Trophoblast cell (in vitro differentiated cells and primary cell): ENCODE data around the gene L3HYPDH.

ENCODE experiments used
- DNase-seq, 2 donors: peaks; one replicate each; pipeline ENCODE4 v3.0.0-alpha.2; 2016
- H2AFZ ChIP-seq: 2 replicates; pipeline ENCODE4 v1.6.1; 2013; ENCODE audit warnings: low read length, moderate library complexity, mild to moderate bottlenecking; ENCODE audit not compliant: insufficient read depth, poor library complexity
- H2AK5ac ChIP-seq: 2 replicates; pipeline ENCODE4 v1.6.1; 2013; ENCODE audit warnings: mild to moderate bottlenecking, low read length
- H2BK120ac ChIP-seq: 2 replicates; pipeline ENCODE4 v1.6.1; 2013; ENCODE audit warnings: low read length, mild to moderate bottlenecking, moderate library complexity; ENCODE audit not compliant: insufficient read depth, poor library complexity
- H2BK12ac ChIP-seq: 2 replicates; pipeline ENCODE4 v1.6.1; 2013; ENCODE audit warnings: mild to moderate bottlenecking, low read length, moderate library complexity
- H2BK5ac ChIP-seq: 2 replicates; pipeline ENCODE4 v1.6.1; 2013; ENCODE audit warnings: low read length, low read depth, moderate library complexity, mild to moderate bottlenecking; ENCODE audit not compliant: poor library complexity
- H3K14ac ChIP-seq: 2 replicates; pipeline ENCODE4 v1.6.1; 2013; ENCODE audit warnings: mild to moderate bottlenecking, low read length
- H3K18ac ChIP-seq: 2 replicates; pipeline ENCODE4 v1.6.1; 2013; ENCODE audit warnings: mild to moderate bottlenecking, low read length
- H3K23ac ChIP-seq: 2 replicates; pipeline ENCODE4 v1.6.1; 2013; ENCODE audit warnings: low read length
- H3K27ac ChIP-seq: 2 replicates; pipeline ENCODE4 v1.5.1; 2013; ENCODE audit warnings: low read depth, mild to moderate bottlenecking, inconsistent platforms, low read length, moderate library complexity
- H3K27me3 ChIP-seq: 2 replicates; pipeline ENCODE4 v1.6.1; 2013; ENCODE audit warnings: inconsistent platforms, mild to moderate bottlenecking, low read length, moderate library complexity; ENCODE audit not compliant: insufficient read depth
- H3K36me3 ChIP-seq, 2 experiments: 1 replicate in 1 of 2; 2 replicates in 1 of 2; pipeline ENCODE4 v1.6.1; 2013; ENCODE audit warnings: low read length in 2 of 2, mild to moderate bottlenecking in 2 of 2, moderate library complexity in 1 of 2; ENCODE audit not compliant: insufficient read depth in 2 of 2, control insufficient read depth in 1 of 2
- H3K4ac ChIP-seq: 2 replicates; pipeline ENCODE4 v1.6.1; 2013; ENCODE audit warnings: low read depth, mild to moderate bottlenecking, low read length, moderate library complexity
- H3K4me1 ChIP-seq, 2 experiments: 1 replicate in 1 of 2; 2 replicates in 1 of 2; pipeline ENCODE4 v1.6.1; 2013; ENCODE audit warnings: low read length in 2 of 2, mild to moderate bottlenecking in 2 of 2, moderate library complexity in 1 of 2; ENCODE audit not compliant: insufficient read depth in 2 of 2, control insufficient read depth in 1 of 2
- H3K4me2 ChIP-seq: 2 replicates; pipeline ENCODE4 v1.6.1; 2013; ENCODE audit warnings: inconsistent platforms, mild to moderate bottlenecking, low read length, moderate library complexity
- H3K4me3 ChIP-seq: 2 replicates; pipeline ENCODE4 v1.5.1; 2013; ENCODE audit warnings: mild to moderate bottlenecking, low read depth, low read length, inconsistent platforms
- H3K79me1 ChIP-seq: one replicate; pipeline ENCODE4 v1.6.1; 2013; ENCODE audit warnings: low read length
- H3K79me2 ChIP-seq: 2 replicates; pipeline ENCODE4 v1.6.1; 2013; ENCODE audit warnings: low read length, mild to moderate bottlenecking; ENCODE audit not compliant: control insufficient read depth, insufficient read depth, poor library complexity
- H3K9ac ChIP-seq: 2 replicates; pipeline ENCODE4 v1.6.1; 2013; ENCODE audit warnings: mild to moderate bottlenecking, low read length
- H3K9me3 ChIP-seq: 2 replicates; pipeline ENCODE4 v1.6.1; 2013; ENCODE audit warnings: low read depth, mild to moderate bottlenecking, control low read depth, inconsistent platforms, low read length; ENCODE audit not compliant: insufficient read depth
- H4K12ac ChIP-seq: 2 replicates; pipeline ENCODE4 v1.6.1; 2013; ENCODE audit warnings: low read depth, mild to moderate bottlenecking, low read length, moderate library complexity
- H4K8ac ChIP-seq: 2 replicates; pipeline ENCODE4 v1.6.1; 2013; ENCODE audit warnings: low read depth, mild to moderate bottlenecking, low read length, moderate library complexity
- H4K91ac ChIP-seq: one replicate; pipeline ENCODE4 v1.6.1; 2013; ENCODE audit warnings: low read depth, mild to moderate bottlenecking, low read length, moderate library complexity
- WGBS: extraction: QIAGEN DNeasy Blood & Tissue Kit; methylation state at CpG from one replicate; pipeline ENCODE4 v1.1.7; 2013; ENCODE audit warnings: missing lambda C conversion rate; ENCODE audit not compliant: insufficient read length, insufficient coverage; ENCODE audit errors: extremely low coverage; 5-methylcytosine and 5-hydroxymethylcytosine counted together

Gene L3HYPDH

DNA sequence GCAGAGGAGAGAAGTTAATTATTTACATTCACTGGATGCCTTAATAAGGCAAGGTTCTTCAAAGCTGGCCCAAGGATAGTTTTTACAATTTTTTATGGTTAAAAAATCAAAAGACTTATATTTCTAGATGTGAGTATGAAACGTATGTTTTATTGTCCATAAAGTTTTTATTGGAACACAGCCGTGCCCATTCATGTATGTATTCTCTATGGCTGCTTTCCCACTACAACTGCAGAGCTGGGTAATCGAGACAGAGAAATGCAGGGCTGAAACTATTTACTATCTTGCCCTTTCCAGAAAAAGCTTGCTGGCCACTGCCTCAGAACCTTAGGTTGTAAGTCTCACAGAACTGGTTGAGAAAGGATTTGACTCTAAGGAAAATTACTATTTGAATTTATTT is 16.5 kb upstream of the L3HYPDH start:
- H2BK5ac ChIP-seq = no peak overlapping the region
- no peaks in the 10 kb centered on the region for H3K9me3 ChIP-seq
- no peak overlapping the region for H3K27ac ChIP-seq
- H3K14ac ChIP-seq = no peak overlapping the region
- H2BK12ac ChIP-seq = no peak overlapping the region
- H3K36me3 ChIP-seq = peaks cover under 1 to 2% of the 10 kb centered on the region in 2 experiments
- no peaks in the 10 kb centered on the region for H3K4me1 ChIP-seq
- H4K12ac ChIP-seq = no peak overlapping the region
- H3K79me1 ChIP-seq = no peaks in the 10 kb centered on the region
- no CpG with 5 or more reads among the region's 3 CpGs for WGBS
- no peak overlapping the region for H2AFZ ChIP-seq
- H3K4me2 ChIP-seq = no peak overlapping the region
- no peak overlapping the region for H3K23ac ChIP-seq
- H3K4me3 ChIP-seq = no peak overlapping the region
- H3K79me2 ChIP-seq = no peaks in the 10 kb centered on the region
- no peak overlapping the region for H4K91ac ChIP-seq
- no peak overlapping the region for H3K18ac ChIP-seq
- DNase-seq = no peak
- no peak overlapping the region for H3K4ac ChIP-seq
- no peak overlapping the region for H3K9ac ChIP-seq
- no peak overlapping the region for H2BK120ac ChIP-seq
- no peaks in the 10 kb centered on the region for H3K27me3 ChIP-seq
- H4K8ac ChIP-seq = no peak overlapping the region
- no peak overlapping the region for H2AK5ac ChIP-seq

DNA sequence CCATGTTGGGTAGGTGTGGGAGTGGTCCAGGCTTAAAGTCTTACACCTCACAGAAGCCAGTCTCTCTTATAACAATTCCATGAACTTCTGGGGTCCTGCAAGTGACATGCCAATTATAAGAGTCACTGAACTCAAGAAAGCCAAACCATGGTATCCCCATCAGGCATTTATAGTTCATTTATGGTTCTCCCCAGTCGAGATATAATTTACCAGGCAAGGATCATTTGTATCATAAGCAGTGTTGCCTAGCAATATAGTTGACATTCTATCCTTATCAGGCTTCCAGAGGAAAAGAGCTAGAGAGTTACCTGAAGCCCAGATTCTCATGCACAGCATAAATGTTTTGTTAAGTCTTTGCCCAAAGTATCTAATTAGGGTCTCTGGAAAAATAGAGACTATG is 8.2 kb upstream of the L3HYPDH start:
- Histone ChIP-seq H2BK12ac (no peak overlapping the region), H3K4me2 (no peak overlapping the region), H2BK5ac (no peak overlapping the region), H3K27ac (no peak overlapping the region), H3K4me3 (no peak overlapping the region), H3K18ac (no peak overlapping the region), H3K36me3 (peaks cover 1 to 23% of the 10 kb centered on the region in 2 experiments), H3K14ac (no peak overlapping the region), H3K9ac (no peak overlapping the region), H3K4me1 (no peaks in the 10 kb centered on the region), H3K4ac (no peak overlapping the region), H4K12ac (no peak overlapping the region), H4K91ac (no peak overlapping the region), H3K9me3 (no peaks in the 10 kb centered on the region), H3K23ac (no peak overlapping the region), H3K79me2 (no peaks in the 10 kb centered on the region), H4K8ac (no peak overlapping the region), H2AFZ (no peak overlapping the region), H3K27me3 (no peaks in the 10 kb centered on the region), H2BK120ac (no peak overlapping the region), H2AK5ac (no peak overlapping the region), H3K79me1 (no peaks in the 10 kb centered on the region)
- WGBS = no CpG with 5 or more reads among the region's 1 CpG
- DNase-seq = no peak

DNA sequence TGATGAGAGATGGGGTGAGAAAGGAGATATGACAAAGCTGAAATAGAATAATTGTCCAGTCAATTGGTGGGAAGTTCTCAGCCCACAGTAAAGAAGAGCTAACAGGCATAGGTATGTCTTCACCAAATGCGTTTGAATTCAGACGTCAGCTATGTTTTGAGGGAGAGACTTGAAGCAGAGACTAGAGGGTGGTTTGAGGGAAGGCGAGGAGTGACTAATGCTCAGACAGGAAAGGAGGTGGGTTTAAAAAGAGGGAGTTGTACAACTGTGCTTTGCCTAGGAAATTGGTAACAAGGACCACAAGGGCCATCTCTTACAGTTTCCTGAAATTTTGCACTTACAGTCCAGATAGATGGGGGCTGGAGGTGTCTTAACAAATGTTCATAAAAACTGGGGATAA is 6.5 kb upstream of the L3HYPDH start:
- Histone ChIP-seq H4K8ac (no peak overlapping the region), H2BK120ac (no peak overlapping the region), H3K79me1 (no peaks in the 10 kb centered on the region), H3K36me3 (peaks cover 1 to 23% of the 10 kb centered on the region in 2 experiments), H2BK12ac (no peak overlapping the region), H3K27me3 (no peaks in the 10 kb centered on the region), H3K79me2 (no peaks in the 10 kb centered on the region), H3K9me3 (no peaks in the 10 kb centered on the region), H4K12ac (no peak overlapping the region), H3K4ac (no peak overlapping the region), H3K18ac (no peak overlapping the region), H2AK5ac (no peak overlapping the region), H3K14ac (no peak overlapping the region), H3K23ac (no peak overlapping the region), H3K4me2 (no peak overlapping the region), H3K4me1 (no peaks in the 10 kb centered on the region), H4K91ac (no peak overlapping the region), H3K27ac (no peak overlapping the region), H3K4me3 (no peak overlapping the region), H3K9ac (no peak overlapping the region), H2AFZ (no peak overlapping the region), H2BK5ac (no peak overlapping the region)
- WGBS = no CpG with 5 or more reads among the region's 3 CpGs
- DNase-seq = no peak

DNA sequence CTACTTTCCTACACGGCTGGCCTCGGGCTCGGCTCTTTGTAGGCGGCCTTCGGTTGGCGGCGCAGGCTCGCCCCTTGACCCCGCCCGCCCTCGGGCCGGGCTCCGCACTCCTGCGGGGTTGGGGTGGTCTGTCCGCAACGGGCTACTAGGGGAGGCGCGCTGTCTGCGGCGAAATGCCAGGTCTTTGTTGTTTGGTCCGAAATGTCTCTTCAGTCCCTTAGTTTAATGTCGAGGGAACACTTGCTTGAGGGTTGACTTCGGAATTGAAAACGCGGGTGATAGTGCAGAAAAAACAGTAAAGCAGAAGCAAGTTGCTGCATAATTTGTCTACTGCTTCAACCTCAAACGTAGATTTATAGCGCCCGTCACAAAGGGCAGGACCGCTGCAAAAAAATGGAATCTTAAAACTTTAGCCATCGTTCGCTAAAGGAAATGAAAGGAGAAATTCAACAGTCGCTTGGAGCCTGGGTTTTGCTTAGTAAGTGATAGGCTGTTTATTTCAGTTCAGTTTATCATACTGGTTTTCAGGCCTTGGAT is 499 bp upstream of the L3HYPDH start:
- peak overlapping the region; percentile 91 for H3K27ac ChIP-seq
- no peak overlapping the region for H2BK12ac ChIP-seq
- peak overlapping the region; percentile 72 for H4K12ac ChIP-seq
- DNase-seq = peak in 1 of 2 donors; percentile 44
- no peak overlapping the region for H3K4ac ChIP-seq
- peak overlapping the region; percentile 74 for H2BK5ac ChIP-seq
- peak overlapping the region; percentile 66 for H2AFZ ChIP-seq
- H3K4me3 ChIP-seq = peak overlapping the region; percentile 84
- peak overlapping the region; percentile 77 for H2BK120ac ChIP-seq
- peak overlapping the region; percentile 74 for H3K4me2 ChIP-seq
- peak overlapping the region; percentile 69 for H3K14ac ChIP-seq
- peak overlapping the region; percentile 91 for H3K9ac ChIP-seq
- peak overlapping the region; percentile 92 for H4K8ac ChIP-seq
- peak overlapping the region; percentile 74 for H4K91ac ChIP-seq
- no peaks in the 10 kb centered on the region for H3K27me3 ChIP-seq
- peaks cover 8% of the 10 kb centered on the region for H3K79me2 ChIP-seq
- H3K36me3 ChIP-seq = peaks cover 0 to 5% of the 10 kb centered on the region in 2 experiments
- peaks cover 11% of the 10 kb centered on the region for H3K79me1 ChIP-seq
- no CpG with 5 or more reads among the region's 32 CpGs for WGBS
- peaks cover 0 to 9% of the 10 kb centered on the region in 2 experiments for H3K4me1 ChIP-seq
- no peaks in the 10 kb centered on the region for H3K9me3 ChIP-seq
- H2AK5ac ChIP-seq = no peak overlapping the region
- H3K23ac ChIP-seq = no peak overlapping the region
- H3K18ac ChIP-seq = peak overlapping the region; percentile 80
